MG63 (cell line): ENCODE measurements around the gene HM13. TPM values are rescaled to one million over a fixed set of nuclear protein-coding genes. Genes with fewer than 3 reads are reported as not detected.
"Not testable (repeated sequence)": the region's sequence is repeated elsewhere in the genome, so short reads cannot be mapped to it uniquely, and the experiment has no call there.

Source experiments
- DNase-seq: peaks from one replicate; pipeline ENCODE4 v3.0.0-alpha.2; 2020
- H3K27me3 ChIP-seq: fragments of 250-450 bp; sonication (Bioruptor Pico); 2 replicates; pipeline ENCODE4 v1.5.1; 2020; ENCODE audit warnings: mild to moderate bottlenecking, moderate library complexity
- H3K36me3 ChIP-seq: fragments of 250-450 bp; sonication (Bioruptor Pico); 2 replicates; pipeline ENCODE4 v1.5.1; 2020; ENCODE audit warnings: mild to moderate bottlenecking, moderate library complexity
- H3K4me3 ChIP-seq: fragments of 250-450 bp; sonication (Bioruptor Pico); 2 replicates; pipeline ENCODE4 v1.5.1; 2020; ENCODE audit warnings: mild to moderate bottlenecking, moderate library complexity
- H3K9me3 ChIP-seq: fragments of 250-450 bp; sonication (Bioruptor Pico); 2 replicates; pipeline ENCODE4 v1.5.1; 2020; ENCODE audit warnings: mild to moderate bottlenecking, moderate library complexity
- total RNA-seq: library from RNA; depleted of rRNA; stranded (reverse); fragments of >200 nt; shearing (Covaris generic); gene quantifications from 2 replicates; pipeline ENCODE4 v1.2.3, GENCODE V29; 2014; ENCODE audit warnings: low replicate concordance

The HM13 gene
- total RNA-seq, 1 experiment from 2014 or later = 155 TPM

DNA sequence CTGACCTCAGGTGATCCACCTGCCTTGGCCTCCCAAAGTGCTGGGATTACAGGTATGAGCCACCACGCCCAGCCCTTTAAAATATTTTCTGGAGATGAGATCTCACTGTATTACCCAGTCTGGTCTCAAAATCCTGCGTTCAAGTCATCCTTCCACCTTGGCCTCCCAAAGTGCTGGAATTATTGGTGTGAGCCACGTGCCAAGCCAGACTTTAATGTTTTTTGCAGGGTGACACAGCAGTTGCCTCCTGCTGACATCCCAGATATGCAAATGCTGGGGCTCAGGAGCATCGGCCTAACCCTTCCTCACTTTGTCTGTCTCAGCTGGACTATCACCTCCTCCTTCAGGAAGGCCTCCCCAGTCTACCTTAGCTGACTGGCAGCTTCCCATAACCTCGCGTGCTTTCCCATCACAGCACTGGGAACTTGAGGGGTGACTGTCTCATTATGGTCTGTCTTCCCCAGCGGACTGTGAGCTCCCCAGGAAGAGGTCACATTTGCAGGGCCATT is 76.5 kb downstream of the HM13 start:
- no peaks in the 10 kb centered on the region for H3K9me3 ChIP-seq
- DNase-seq = no peak
- no peaks in the 10 kb centered on the region for H3K36me3 ChIP-seq

DNA sequence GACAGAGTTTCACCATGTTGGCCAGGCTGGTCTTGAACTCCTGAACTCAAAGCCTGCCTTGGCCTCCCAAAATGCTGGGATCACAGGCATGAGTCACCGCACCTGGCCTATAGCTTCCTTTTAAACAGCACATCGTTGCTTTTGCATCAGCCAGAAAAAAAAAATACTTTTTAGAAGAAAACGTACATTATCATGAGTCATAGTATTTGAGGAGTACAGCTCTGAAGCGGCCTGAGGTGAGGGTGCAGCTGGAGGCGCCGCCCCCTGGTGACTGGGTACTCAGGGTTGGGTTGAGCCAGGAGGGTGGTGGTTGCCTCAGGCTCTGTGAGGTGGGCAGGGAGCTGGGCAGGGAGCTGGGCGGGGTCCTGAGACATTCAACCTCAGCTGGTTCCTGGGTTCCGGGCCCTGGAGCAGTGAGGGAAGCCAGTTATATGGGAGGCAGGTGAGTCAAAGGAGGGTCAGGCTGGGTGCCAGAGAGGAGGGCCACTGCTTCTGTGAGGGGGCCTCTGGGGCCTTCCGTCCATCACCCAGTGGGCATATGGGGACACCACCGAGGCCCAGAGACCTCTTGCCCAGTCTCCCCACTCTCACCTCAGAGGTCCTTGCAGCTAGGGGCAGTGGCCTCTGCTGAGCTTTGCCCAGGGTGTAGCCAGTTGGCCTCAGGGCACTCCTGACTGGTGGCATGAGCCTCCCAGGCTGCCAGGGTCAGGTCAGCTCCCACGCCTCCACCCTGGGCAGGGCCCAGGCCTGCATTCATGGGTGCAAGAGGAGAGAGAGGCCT is 79.2 kb downstream of the HM13 start:
- Histone ChIP-seq H3K27me3 (no peaks in the 10 kb centered on the region), H3K9me3 (no peaks in the 10 kb centered on the region), H3K36me3 (peaks cover 3% of the 10 kb centered on the region; the same call in 1 of the 2 replicates), H3K4me3 (peak overlapping the region; percentile 33)
- peak; percentile 100 for DNase-seq

More for the DNA sequence above, 76.5 kb downstream of the HM13 start:
- Histone ChIP-seq H3K27me3 (no peaks in the 10 kb centered on the region), H3K4me3 (no peak overlapping the region)

DNA sequence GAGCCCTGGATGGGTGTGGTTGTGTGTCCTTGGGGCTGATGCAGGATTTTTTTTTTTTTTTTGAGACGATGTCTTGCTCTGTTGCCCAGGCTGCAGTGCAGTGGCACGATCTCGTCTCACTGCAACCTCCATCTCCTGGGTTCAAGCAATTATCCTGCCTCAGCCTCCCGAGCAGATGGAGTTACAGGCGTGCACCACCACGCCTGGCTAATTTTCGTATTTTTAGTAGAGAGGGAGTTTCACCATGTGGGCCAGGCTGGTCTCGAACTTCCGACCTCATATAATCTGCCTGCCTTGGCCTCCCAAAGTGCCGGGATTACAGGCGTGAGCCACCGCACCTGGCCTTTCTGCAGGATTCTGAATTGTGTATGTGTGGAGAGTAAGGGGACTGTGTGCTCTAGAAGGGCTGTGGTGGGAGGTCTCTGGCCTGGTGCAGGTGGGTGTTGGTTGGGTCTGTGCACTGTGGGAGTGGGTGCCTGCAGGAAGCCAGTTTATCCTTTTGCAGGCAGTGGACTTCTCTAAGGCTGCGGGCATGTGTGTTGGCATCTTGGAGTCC is 79.8 kb downstream of the HM13 start:
- Histone ChIP-seq H3K4me3 (peak overlapping the region; percentile 33), H3K36me3 (peaks cover 3% of the 10 kb centered on the region; the same call in 1 of the 2 replicates), H3K27me3 (no peaks in the 10 kb centered on the region), H3K9me3 (no peaks in the 10 kb centered on the region)
- peak; percentile 11 for DNase-seq

DNA sequence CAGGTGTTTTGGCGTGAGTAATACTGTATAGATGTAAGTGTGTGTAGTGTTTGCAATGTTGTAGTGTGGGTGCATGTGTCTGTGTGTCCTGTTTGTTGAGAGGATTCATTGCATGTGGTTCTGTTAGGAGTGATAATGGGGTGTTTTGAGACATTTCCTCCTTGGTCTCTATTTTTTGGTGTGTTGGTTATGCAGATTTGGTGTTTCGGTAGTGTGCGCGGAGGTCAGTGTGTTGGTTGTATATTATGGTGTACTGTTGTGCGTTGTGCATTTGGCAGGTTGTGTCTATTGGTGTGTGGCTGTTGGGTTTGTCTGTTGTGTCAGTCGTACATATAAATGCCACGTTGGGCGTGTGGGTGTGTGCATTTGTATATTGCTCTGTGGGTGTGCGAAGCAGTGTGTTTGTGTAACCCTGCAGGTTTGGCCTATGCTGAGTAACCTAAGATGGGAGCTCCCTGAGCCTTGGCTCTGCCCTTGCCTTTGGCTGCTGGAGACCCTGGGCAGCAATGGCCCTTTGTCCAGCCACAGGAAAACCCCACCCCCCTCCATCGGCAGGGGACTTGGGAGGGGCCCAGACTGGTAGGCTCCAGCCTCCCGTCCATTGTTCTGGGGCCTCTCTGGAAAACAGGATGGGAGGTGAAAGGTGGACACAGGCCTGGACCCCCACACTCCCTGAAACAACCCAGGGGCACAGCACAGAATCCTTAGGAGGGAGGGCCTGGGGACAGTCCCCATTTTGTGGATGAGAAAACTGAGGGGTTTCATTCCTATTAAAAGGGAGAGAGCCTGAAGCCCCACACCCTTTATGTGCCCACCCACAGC is 80.5 kb downstream of the HM13 start:
- H3K4me3 ChIP-seq = peak overlapping the region; percentile 33
- peaks cover 3% of the 10 kb centered on the region; the same call in 1 of the 2 replicates for H3K36me3 ChIP-seq
- no peaks in the 10 kb centered on the region for H3K27me3 ChIP-seq
- DNase-seq = peak; percentile 74
- no peaks in the 10 kb centered on the region for H3K9me3 ChIP-seq

DNA sequence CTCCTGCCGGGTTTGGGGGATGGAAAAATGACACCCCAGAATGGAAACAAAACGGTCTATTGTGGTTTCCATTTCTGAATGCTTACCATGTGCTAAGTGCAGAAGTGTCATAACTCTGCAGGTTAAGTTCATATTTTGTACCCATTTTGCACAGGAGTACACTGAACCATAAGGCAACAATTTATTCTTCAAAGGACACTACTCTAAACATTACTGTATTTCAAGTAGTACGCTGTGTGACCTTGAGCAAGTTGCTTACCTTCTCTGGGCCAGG is 81.1 kb downstream of the HM13 start:
- no peaks in the 10 kb centered on the region for H3K9me3 ChIP-seq
- no peak for DNase-seq
- no peaks in the 10 kb centered on the region for H3K27me3 ChIP-seq
- peak overlapping the region; percentile 33 for H3K4me3 ChIP-seq
- H3K36me3 ChIP-seq = peaks cover 3% of the 10 kb centered on the region; the same call in 1 of the 2 replicates

DNA sequence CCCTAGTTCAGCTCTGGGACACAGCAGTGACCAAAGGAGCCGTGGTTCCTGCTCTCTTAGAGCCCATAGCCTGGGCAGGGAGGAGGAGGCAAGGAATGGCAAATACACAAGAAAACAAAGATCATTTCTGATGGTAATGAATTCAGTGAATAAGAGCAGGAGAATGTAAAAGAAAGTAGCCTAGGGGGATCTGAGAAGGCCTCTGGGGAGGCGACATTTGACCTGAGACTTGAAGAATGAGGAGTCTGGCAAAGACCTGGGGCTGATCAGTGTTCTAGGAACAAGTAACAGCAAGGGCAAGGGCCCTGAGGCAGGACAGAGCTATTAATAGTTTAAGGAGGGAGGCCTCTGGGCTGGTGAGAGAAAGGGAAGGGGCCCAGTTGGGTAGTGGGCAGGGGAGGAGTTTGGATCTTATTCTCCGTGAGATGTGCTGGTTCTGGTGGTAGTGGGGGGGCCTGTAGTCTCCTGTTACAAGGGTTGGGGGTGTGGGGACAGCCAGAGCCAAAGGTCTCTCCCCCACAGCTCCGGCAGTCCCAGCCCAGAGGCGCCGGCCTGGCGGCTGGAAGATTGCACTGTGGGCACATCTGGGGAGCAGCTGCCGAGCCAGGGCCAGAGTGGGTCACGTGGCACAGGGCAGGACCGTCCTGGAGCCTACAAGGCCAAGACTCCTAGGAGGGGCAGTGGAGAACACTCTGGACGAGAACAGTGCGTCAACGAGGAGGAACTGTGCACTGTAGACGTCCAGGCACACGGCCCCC is 81.6 kb downstream of the HM13 start:
- Histone ChIP-seq H3K4me3 (peak overlapping the region; percentile 33; the same call in 1 of the 2 replicates), H3K27me3 (no peaks in the 10 kb centered on the region), H3K9me3 (no peaks in the 10 kb centered on the region), H3K36me3 (peaks cover 3% of the 10 kb centered on the region; the same call in 1 of the 2 replicates)
- DNase-seq = peak; percentile 99

DNA sequence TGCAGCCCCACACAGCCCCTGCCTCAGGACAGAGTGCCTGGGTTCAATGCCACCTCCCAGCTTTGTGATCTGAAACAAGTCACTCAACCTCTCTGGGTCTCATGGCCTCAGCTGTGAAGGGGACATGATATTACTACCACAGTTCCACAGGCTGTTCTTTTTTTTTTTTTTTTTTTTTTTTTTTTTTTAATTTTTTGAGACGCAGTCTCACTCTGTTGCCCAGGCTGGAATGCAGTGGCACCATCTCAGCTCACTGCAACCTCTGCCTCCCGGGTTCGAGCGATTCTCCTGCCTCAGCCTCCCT is 82.1 kb downstream of the HM13 start:
- H3K9me3 ChIP-seq, H3K27me3 ChIP-seq, DNase-seq, H3K36me3 ChIP-seq, H3K4me3 ChIP-seq: not testable (repeated sequence)

DNA sequence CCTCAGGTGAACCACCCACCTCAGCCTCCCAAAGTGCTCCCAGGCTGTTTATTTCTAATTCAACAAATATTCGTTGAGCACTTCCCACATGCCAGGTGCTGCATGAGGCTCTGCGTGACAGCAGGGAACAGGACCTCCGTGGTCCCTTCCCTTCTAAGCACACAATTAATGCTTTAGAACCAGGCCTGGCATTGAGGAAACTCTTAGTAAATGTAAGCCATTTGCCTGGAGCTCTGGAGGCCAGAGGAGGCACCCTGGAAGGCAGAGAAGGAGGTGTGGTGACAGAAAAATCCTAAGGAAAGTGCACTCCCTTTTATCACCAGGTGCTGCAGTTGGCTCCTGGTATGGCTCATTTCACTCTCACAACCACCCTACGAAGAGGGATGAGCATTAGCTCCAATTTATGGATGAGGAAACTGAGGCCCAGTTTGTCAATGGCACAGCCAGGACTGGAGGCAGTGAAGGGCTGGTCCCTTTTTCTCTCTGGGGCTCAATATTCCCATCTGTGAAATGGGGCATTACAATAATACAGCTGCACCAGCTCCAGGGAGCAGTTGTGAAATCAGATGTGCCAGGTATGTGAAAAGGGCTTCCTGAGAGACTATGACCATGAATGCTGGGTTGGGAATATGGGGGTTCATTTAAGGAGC is 82.7 kb downstream of the HM13 start:
- no peak for DNase-seq
- H3K9me3 ChIP-seq = no peaks in the 10 kb centered on the region
- H3K4me3 ChIP-seq = no peak overlapping the region
- peaks cover 3% of the 10 kb centered on the region; the same call in 1 of the 2 replicates for H3K36me3 ChIP-seq
- no peaks in the 10 kb centered on the region for H3K27me3 ChIP-seq

DNA sequence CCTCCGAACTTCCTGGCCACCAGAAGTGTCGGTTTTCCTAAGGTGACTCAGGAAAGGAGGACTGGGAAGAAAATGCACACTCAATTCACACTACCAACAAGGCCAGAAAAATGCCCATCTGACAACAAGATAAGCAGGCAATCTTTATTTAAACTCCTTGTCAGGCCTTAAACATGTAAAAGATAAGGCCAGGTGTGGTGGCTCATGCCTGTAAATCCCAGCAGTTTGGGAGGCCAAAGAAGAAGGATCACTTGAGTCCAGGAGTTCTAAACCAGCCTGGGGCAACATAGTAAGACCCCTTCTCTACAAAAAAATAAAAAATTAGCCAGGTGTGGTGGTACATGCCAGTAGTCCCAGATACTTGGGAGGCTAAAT is 83.2 kb downstream of the HM13 start:
- Histone ChIP-seq H3K36me3 (peaks cover 3% of the 10 kb centered on the region; the same call in 1 of the 2 replicates), H3K9me3 (no peaks in the 10 kb centered on the region), H3K4me3 (no peak overlapping the region), H3K27me3 (no peaks in the 10 kb centered on the region)
- no peak for DNase-seq

DNA sequence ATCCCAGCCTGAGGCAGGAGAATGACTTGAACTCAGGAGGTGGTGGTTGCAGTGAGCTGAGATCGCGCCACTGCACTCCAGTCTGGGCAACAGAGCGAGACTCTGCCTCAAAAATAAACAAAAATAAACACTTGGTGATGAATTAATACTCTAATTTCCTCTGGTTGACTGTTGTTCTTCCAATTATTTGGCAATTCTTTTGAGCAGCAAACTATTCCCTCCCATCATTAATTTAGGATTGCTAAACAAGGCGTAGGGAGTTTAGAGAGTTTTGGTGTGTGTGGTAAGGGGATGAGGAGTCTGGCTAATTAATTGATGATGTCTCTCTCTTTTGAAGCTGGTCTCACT is 88.2 kb downstream of the HM13 start:
- Histone ChIP-seq H3K27me3 (no peaks in the 10 kb centered on the region), H3K4me3 (no peak overlapping the region), H3K36me3 (peaks cover 20% of the 10 kb centered on the region), H3K9me3 (no peaks in the 10 kb centered on the region)
- peak; percentile 43 for DNase-seq

DNA sequence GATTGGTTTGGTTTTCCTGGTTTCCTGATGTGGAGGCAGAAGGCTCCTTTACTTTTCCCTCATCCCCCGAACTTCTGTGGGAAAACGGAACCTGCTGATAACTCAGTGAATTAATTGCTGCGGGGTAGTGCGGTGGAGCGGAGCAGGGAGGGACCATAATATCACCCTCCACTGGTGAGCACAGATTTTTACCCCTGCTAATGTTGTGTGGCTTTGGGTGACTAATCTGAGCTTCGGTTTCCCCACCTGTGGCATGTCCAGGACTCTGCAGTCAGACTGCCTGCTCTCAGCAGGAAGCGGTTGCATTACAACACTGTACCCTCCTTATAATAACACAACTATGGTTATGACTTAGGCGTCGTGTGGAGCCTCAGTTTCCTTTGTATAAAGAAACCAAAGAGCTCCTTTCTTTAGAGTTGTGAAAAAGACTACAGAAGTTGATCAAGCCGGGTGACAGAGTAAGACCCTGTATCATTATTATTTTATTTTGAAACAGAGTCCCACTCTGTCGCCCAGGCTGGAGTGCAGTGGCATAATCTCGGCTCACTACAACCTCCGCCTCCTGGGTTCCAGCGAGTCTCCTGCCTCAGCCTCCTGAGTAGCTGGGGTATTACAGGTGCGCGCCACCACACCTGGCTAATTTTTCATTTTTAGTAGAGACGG is 88.7 kb downstream of the HM13 start:
- DNase-seq = peak; percentile 83
- H3K27me3 ChIP-seq = no peaks in the 10 kb centered on the region
- no peak overlapping the region for H3K4me3 ChIP-seq
- H3K9me3 ChIP-seq = no peaks in the 10 kb centered on the region
- H3K36me3 ChIP-seq = peaks cover 18% of the 10 kb centered on the region

DNA sequence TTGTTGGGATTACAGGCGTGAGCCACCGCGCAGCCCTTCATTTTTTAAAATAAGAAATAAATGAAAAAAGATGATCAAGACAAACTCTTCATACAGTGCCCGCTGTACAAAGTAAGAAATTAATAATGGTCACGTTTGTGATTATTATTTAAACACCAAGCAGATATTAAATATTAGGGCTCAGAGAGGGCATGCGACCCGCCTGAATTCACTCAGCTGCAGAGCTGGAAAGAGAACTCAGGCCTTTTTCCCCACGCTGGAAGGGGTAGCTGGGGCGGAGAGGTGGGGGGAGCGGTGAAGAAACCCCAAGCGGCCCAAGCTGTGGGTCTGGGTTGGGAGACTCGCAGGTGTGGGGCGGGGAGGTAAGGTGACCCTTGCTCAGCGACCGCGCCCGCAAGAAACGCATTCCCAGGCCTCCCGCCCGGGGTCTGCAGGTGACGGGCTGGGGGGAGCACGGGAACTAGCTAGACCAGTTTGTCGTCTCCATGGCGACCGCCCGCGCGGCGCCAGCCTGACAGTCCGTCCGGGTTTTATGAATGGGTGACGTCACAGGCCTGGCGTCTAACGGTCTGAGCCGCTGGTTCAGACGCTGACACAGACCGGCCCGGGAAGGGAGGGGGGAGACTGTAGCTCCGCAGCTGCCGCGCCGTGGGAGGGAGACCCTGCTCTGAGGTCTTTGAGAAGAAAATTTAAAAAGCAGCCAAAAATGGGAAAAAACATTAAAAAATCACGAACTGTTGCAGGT is 89.8 kb downstream of the HM13 start:
- Histone ChIP-seq H3K9me3 (no peaks in the 10 kb centered on the region), H3K4me3 (peak overlapping the region; percentile 69), H3K36me3 (peaks cover 18% of the 10 kb centered on the region), H3K27me3 (no peaks in the 10 kb centered on the region)
- DNase-seq = peak; percentile 99

DNA sequence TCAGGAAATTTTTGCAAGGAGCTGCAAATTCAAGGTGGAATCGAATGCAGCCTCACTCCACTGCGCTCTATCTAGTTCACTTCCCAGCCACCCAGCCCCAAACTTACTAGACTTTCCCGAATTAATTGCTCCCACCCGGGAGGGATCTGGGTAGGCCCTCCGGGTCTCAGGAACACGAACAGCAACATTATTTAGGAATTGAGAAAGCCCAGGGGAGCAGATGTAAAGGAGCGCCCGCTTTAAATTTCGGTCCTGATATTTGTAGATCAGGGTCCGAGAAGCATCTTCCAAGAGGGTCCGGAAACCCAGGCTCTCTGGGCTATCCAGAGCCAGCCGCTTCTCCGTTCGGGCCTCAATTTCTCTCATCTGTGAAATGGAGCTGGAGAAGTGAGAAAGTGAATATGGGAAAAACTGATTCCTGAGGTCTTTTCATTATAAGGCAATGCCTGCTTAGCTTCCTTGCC is 90.4 kb downstream of the HM13 start:
- no peak for DNase-seq

DNA sequence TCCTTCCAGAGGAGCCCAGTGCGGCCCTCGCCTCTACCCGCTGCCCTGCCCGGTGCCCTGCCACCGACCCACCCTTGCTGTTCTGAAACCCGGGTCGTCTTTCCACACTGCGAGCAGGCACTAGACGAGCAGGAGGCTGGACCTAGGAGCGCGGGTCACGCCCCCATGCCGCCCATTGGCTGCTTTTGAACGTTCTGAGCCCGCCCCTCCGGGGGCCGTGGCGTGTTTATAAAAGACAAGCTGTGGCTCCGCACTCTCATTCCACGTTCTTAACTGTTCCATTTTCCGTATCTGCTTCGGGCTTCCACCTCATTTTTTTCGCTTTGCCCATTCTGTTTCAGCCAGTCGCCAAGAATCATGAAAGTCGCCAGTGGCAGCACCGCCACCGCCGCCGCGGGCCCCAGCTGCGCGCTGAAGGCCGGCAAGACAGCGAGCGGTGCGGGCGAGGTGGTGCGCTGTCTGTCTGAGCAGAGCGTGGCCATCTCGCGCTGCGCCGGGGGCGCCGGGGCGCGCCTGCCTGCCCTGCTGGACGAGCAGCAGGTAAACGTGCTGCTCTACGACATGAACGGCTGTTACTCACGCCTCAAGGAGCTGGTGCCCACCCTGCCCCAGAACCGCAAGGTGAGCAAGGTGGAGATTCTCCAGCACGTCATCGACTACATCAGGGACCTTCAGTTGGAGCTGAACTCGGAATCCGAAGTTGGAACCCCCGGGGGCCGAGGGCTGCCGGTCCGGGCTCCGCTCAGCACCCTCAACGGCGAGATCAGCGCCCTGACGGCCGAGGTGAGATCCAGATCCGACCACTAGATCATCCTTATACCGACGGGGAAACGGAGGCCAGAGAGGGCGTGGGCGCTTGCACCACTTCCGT is 91.0 kb downstream of the HM13 start, which contains the start of gene ID1:
Gene ID1 (plus strand): TSS at position 259 of the 871 bp plus-strand sequence. CDS start 99 bp downstream, at position 358.
- H3K27me3 ChIP-seq = no peaks in the 10 kb centered on the region
- H3K36me3 ChIP-seq = peaks cover 18% of the 10 kb centered on the region
- DNase-seq = peak; percentile 97
- peak within 1 kb of the TSS; percentile 69 for H3K4me3 ChIP-seq
- H3K9me3 ChIP-seq = no peaks in the 10 kb centered on the region

More for the DNA sequence above, 90.4 kb downstream of the HM13 start:
- Histone ChIP-seq H3K36me3 (peaks cover 18% of the 10 kb centered on the region), H3K4me3 (peak overlapping the region; percentile 69), H3K9me3 (no peaks in the 10 kb centered on the region), H3K27me3 (no peaks in the 10 kb centered on the region)
